BLaER1 treated with 17β-estradiol and CSF1 and Interleukin-3, amounts not matched to agents 10 nM and 100 nM (cell line): ENCODE data around the gene PI4KA.
"Not testable (repeated sequence)": the region's sequence is repeated elsewhere in the genome, so short reads cannot be mapped to it uniquely, and the experiment has no call there.

Experiments used
- H3K27ac ChIP-seq, 11 experiments: shearing (Covaris generic); formaldehyde crosslinking; 2 replicates each; pipeline ENCODE4 v1.8.1; 2022
- H3K27me3 ChIP-seq, 11 experiments: shearing (Covaris generic); formaldehyde crosslinking; 2 replicates each; pipeline ENCODE4 v1.8.1; 2022
- H3K36me3 ChIP-seq, 11 experiments: shearing (Covaris generic); formaldehyde crosslinking; 2 replicates each; pipeline ENCODE4 v1.8.1; 2022
- H3K4me1 ChIP-seq, 10 experiments: shearing (Covaris generic); formaldehyde crosslinking; 2 replicates each; pipeline ENCODE4 v1.8.1; 2022
- H3K4me2 ChIP-seq, 11 experiments: shearing (Covaris generic); formaldehyde crosslinking; 2 replicates each; pipeline ENCODE4 v1.8.1; 2022
- H3K4me3 ChIP-seq, 10 experiments: shearing (Covaris generic); formaldehyde crosslinking; 2 replicates each; pipeline ENCODE4 v1.8.1; 2022
- H3K9ac ChIP-seq, 11 experiments: shearing (Covaris generic); formaldehyde crosslinking; 2 replicates each; pipeline ENCODE4 v1.8.1; 2022
- H3K9me3 ChIP-seq, 11 experiments: shearing (Covaris generic); formaldehyde crosslinking; replicated peaks in 1 of 11; 2 replicates each; pipeline ENCODE4 v1.8.1; 2022
- H4K20me1 ChIP-seq, 11 experiments: shearing (Covaris generic); formaldehyde crosslinking; 2 replicates each; pipeline ENCODE4 v1.8.1; 2022
- Cebpa-rat ChIP-seq, 11 experiments: shearing (Covaris generic); IDR thresholded peaks; 2 replicates each; pipeline ENCODE4 v1.8.1; 2022

The PI4KA gene

GRCh38 chr22:20840646-20841371 is 17.8 kb downstream of the PI4KA start:
- H3K4me1 ChIP-seq = peaks cover 40 to 55% (median 49%) of the 10 kb centered on the region in 10 experiments
- H3K27me3 ChIP-seq = no peaks in the 10 kb centered on the region
- H3K27ac ChIP-seq = peak overlapping the region in 1 of 11 experiments; percentile 18; a peak in 2 of 22 replicates
- no peak overlapping the region for H3K9ac ChIP-seq
- no peak for TF ChIP-seq Cebpa-rat (IDR thresholded peaks at IDR 0.05)
- H3K4me2 ChIP-seq = peak overlapping the region in 8 of 11 experiments; percentile 0 to 19 (median 8); a peak in 3 of 22 replicates
- H3K4me3 ChIP-seq = no peak overlapping the region
- H3K9me3 ChIP-seq = no peaks in the 10 kb centered on the region
- peaks cover 64 to 97% (median 86%) of the 10 kb centered on the region in 11 experiments for H4K20me1 ChIP-seq
- H3K36me3 ChIP-seq = no peaks in the 10 kb centered on the region; a peak in 2 of 22 replicates

GRCh38 chr22:20839837-20840645 is 18.6 kb downstream of the PI4KA start:
- Histone ChIP-seq H3K9ac (no peak overlapping the region), H3K4me3 (no peak overlapping the region), H3K9me3 (no peaks in the 10 kb centered on the region), H3K27me3 (no peaks in the 10 kb centered on the region), H3K4me1 (peaks cover 41 to 61% (median 52%) of the 10 kb centered on the region in 10 experiments), H4K20me1 (peaks cover 60 to 96% (median 79%) of the 10 kb centered on the region in 11 experiments), H3K27ac (no peak overlapping the region; a peak in 1 of 22 replicates), H3K36me3 (peaks cover under 1 to 7% (median 4%) of the 10 kb centered on the region in 11 experiments; a peak in 17 of 22 replicates), H3K4me2 (peak overlapping the region in 3 of 11 experiments; percentile 0 to 19 (median 8); a peak in 3 of 22 replicates)
- TF ChIP-seq Cebpa-rat (IDR thresholded peaks at IDR 0.05) = no peak

- peaks cover 41 to 61% (median 52%) of the 10 kb centered on the region in 10 experiments for H3K4me1 ChIP-seq
- not testable (repeated sequence) for H3K4me3 ChIP-seq, H3K9me3 ChIP-seq, H3K4me2 ChIP-seq, H3K9ac ChIP-seq, H3K27ac ChIP-seq, H3K27me3 ChIP-seq
- peaks cover 53 to 94% (median 72%) of the 10 kb centered on the region in 11 experiments for H4K20me1 ChIP-seq
- H3K36me3 ChIP-seq = peaks cover 7 to 14% (median 11%) of the 10 kb centered on the region in 11 experiments
Observed at GRCh38 chr22:20839354-20839753, 19.3 kb downstream of the PI4KA start.

- Histone ChIP-seq H3K4me3 (no peak overlapping the region), H3K9me3 (0 out of 22 replicates have a peak, but pooled peaks cover 0 to 4% (median 0%) of the 10 kb centered on the region in 11 experiments), H3K9ac (no peak overlapping the region), H4K20me1 (peaks cover 35 to 72% (median 50%) of the 10 kb centered on the region in 11 experiments), H3K4me1 (peaks cover 27 to 39% (median 34%) of the 10 kb centered on the region in 10 experiments), H3K27ac (peak overlapping the region in 7 of 11 experiments; percentile 12 to 76 (median 72); a peak in 8 of 22 replicates), H3K27me3 (no peaks in the 10 kb centered on the region), H3K4me2 (peak overlapping the region; percentile 48 to 82 (median 72); a peak in 12 of 22 replicates), H3K36me3 (peaks cover 29 to 36% (median 33%) of the 10 kb centered on the region in 11 experiments)
- no peak for TF ChIP-seq Cebpa-rat (IDR thresholded peaks at IDR 0.05)
Observed at GRCh38 chr22:20836987-20837823, 21.4 kb downstream of the PI4KA start.

- Histone ChIP-seq H3K4me3 (no peak overlapping the region), H4K20me1 (peaks cover 10 to 47% (median 27%) of the 10 kb centered on the region in 11 experiments; a peak in 18 of 22 replicates), H3K4me1 (peaks cover 14 to 20% (median 17%) of the 10 kb centered on the region in 10 experiments), H3K27ac (no peak overlapping the region; a peak in 2 of 22 replicates), H3K27me3 (no peaks in the 10 kb centered on the region), H3K9me3 (0 out of 22 replicates have a peak, but pooled peaks cover 0 to 4% (median 0%) of the 10 kb centered on the region in 11 experiments), H3K4me2 (no peak overlapping the region), H3K9ac (no peak overlapping the region), H3K36me3 (peaks cover 53 to 60% (median 57%) of the 10 kb centered on the region in 11 experiments)
- no peak for TF ChIP-seq Cebpa-rat (IDR thresholded peaks at IDR 0.05)
Observed at GRCh38 chr22:20834725-20835124, 23.9 kb downstream of the PI4KA start.

- Histone ChIP-seq H4K20me1 (peaks cover 5 to 42% (median 21%) of the 10 kb centered on the region in 11 experiments; a peak in 17 of 22 replicates), H3K4me2 (no peak overlapping the region), H3K9ac (no peak overlapping the region), H3K9me3 (0 out of 22 replicates have a peak, but pooled peaks cover 0 to 4% (median 0%) of the 10 kb centered on the region in 11 experiments), H3K36me3 (peaks cover 59 to 65% (median 63%) of the 10 kb centered on the region in 11 experiments), H3K4me1 (peaks cover 14 to 20% (median 17%) of the 10 kb centered on the region in 10 experiments), H3K27me3 (no peaks in the 10 kb centered on the region), H3K4me3 (no peak overlapping the region), H3K27ac (no peak overlapping the region)
- TF ChIP-seq Cebpa-rat (IDR thresholded peaks at IDR 0.05) = no peak
Observed at GRCh38 chr22:20834206-20834605, 24.4 kb downstream of the PI4KA start.

- peaks cover 68 to 75% (median 72%) of the 10 kb centered on the region in 11 experiments for H3K36me3 ChIP-seq
- no peak for TF ChIP-seq Cebpa-rat (IDR thresholded peaks at IDR 0.05)
- no peak overlapping the region for H3K4me3 ChIP-seq
- 0 out of 22 replicates have a peak, but pooled peaks cover 0 to 4% (median 0%) of the 10 kb centered on the region in 11 experiments for H3K9me3 ChIP-seq
- peaks cover 0 to 32% (median 12%) of the 10 kb centered on the region in 11 experiments; a peak in 15 of 22 replicates for H4K20me1 ChIP-seq
- peaks cover 14 to 20% (median 17%) of the 10 kb centered on the region in 10 experiments for H3K4me1 ChIP-seq
- H3K9ac ChIP-seq = no peak overlapping the region
- H3K27me3 ChIP-seq = no peaks in the 10 kb centered on the region
- H3K4me2 ChIP-seq = no peak overlapping the region
- H3K27ac ChIP-seq = no peak overlapping the region
Observed at GRCh38 chr22:20833225-20833665, 25.4 kb downstream of the PI4KA start.
